Chondrocyte (in vitro differentiated cells): ENCODE data around the gene CALCB. TPM values are rescaled to one million over a fixed set of nuclear protein-coding genes. Genes with fewer than 3 reads are reported as not detected.

Experiments
- DNase-seq: peaks from one replicate; pipeline ENCODE4 v3.0.0; 2021; ENCODE audit warnings: mixed read lengths, low spot score
- H3K27ac Mint-ChIP-seq: one replicate; pipeline ENCODE4 v1.8.0; 2021; ENCODE audit warnings: mild to moderate bottlenecking, moderate library complexity, mixed read lengths; ENCODE audit not compliant: unreplicated experiment
- H3K27me3 Mint-ChIP-seq: 2 replicates; pipeline ENCODE4 v1.8.0; 2021; ENCODE audit warnings: low read depth, mixed read lengths
- H3K36me3 Mint-ChIP-seq: 2 replicates; pipeline ENCODE4 v1.8.0; 2021; ENCODE audit warnings: low read depth, mixed read lengths
- H3K4me1 Mint-ChIP-seq: 2 replicates; pipeline ENCODE4 v1.8.0; 2021; ENCODE audit warnings: low read depth, mild to moderate bottlenecking, mixed read lengths
- H3K4me3 Mint-ChIP-seq: one replicate; pipeline ENCODE4 v1.8.0; 2021; ENCODE audit warnings: mild to moderate bottlenecking, moderate library complexity, mixed read lengths; ENCODE audit not compliant: unreplicated experiment
- H3K9me3 Mint-ChIP-seq: 2 replicates; pipeline ENCODE4 v1.8.0; 2021; ENCODE audit warnings: low read depth, mixed read lengths
- CTCF ChIP-seq: fragments of 200-600 bp; sonication (generic); IDR thresholded peaks from 2 replicates; pipeline ENCODE4 v1.5.0; 2021; ENCODE audit warnings: antibody characterized with exemption, mild to moderate bottlenecking, moderate library complexity
- total RNA-seq: library from RNA; stranded (reverse); gene quantifications from 3 replicates; pipeline ENCODE4 v1.2.1, GENCODE V29; 2021

CALCB gene
- total RNA-seq, 1 donor from 2014 or later = not detected

GRCh38 chr11:15048616-15049015 is 24.8 kb upstream of the CALCB start:
- no peak for DNase-seq
- no peaks in the 10 kb centered on the region for H3K36me3 Mint-ChIP-seq
- H3K4me3 Mint-ChIP-seq = no peak overlapping the region
- H3K9me3 Mint-ChIP-seq = no peaks in the 10 kb centered on the region
- no peak for TF ChIP-seq CTCF
- H3K27ac Mint-ChIP-seq = no peak overlapping the region
- H3K4me1 Mint-ChIP-seq = no peaks in the 10 kb centered on the region
- peaks cover 3% of the 10 kb centered on the region for H3K27me3 Mint-ChIP-seq

GRCh38 chr11:15053191-15053685 is 20.2 kb upstream of the CALCB start:
- H3K36me3 Mint-ChIP-seq = no peaks in the 10 kb centered on the region
- no peak for TF ChIP-seq CTCF
- no peak overlapping the region for H3K27ac Mint-ChIP-seq
- H3K4me1 Mint-ChIP-seq = no peaks in the 10 kb centered on the region
- DNase-seq = no peak
- H3K4me3 Mint-ChIP-seq = no peak overlapping the region
- H3K27me3 Mint-ChIP-seq = peaks cover 6% of the 10 kb centered on the region
- H3K9me3 Mint-ChIP-seq = no peaks in the 10 kb centered on the region

- TF ChIP-seq CTCF = no peak
- Mint-ChIP-seq H3K27ac (no peak overlapping the region), H3K27me3 (peaks cover 6% of the 10 kb centered on the region)
Observed at GRCh38 chr11:15055620-15056356, 17.6 kb upstream of the CALCB start.

GRCh38 chr11:15057329-15057728 is 16.1 kb upstream of the CALCB start:
- H3K27ac Mint-ChIP-seq = no peak overlapping the region
- DNase-seq = no peak
- no peaks in the 10 kb centered on the region for H3K9me3 Mint-ChIP-seq
- TF ChIP-seq CTCF = no peak
- H3K4me3 Mint-ChIP-seq = no peak overlapping the region
- no peaks in the 10 kb centered on the region for H3K4me1 Mint-ChIP-seq
- peaks cover 9% of the 10 kb centered on the region for H3K27me3 Mint-ChIP-seq
- H3K36me3 Mint-ChIP-seq = no peaks in the 10 kb centered on the region

More at GRCh38 chr11:15055620-15056356, 17.6 kb upstream of the CALCB start:
- no peaks in the 10 kb centered on the region for H3K4me1 Mint-ChIP-seq
- H3K9me3 Mint-ChIP-seq = no peaks in the 10 kb centered on the region
- H3K36me3 Mint-ChIP-seq = no peaks in the 10 kb centered on the region
- no peak overlapping the region for H3K4me3 Mint-ChIP-seq
- DNase-seq = no peak

GRCh38 chr11:15059132-15059915 is 14.1 kb upstream of the CALCB start:
- peaks cover 3% of the 10 kb centered on the region for H3K9me3 Mint-ChIP-seq
- no peak for DNase-seq
- H3K4me3 Mint-ChIP-seq = no peak overlapping the region
- no peak for TF ChIP-seq CTCF
- no peaks in the 10 kb centered on the region for H3K36me3 Mint-ChIP-seq
- no peaks in the 10 kb centered on the region for H3K4me1 Mint-ChIP-seq
- H3K27ac Mint-ChIP-seq = no peak overlapping the region
- peaks cover 9% of the 10 kb centered on the region for H3K27me3 Mint-ChIP-seq
